ENCODE results near the gene TRMT5. TPM values are rescaled to one million over a fixed set of nuclear protein-coding genes. Genes with fewer than 3 reads are reported as not detected.

The TRMT5 gene
- total RNA-seq, 2 donors from 2014 or later = 12.5 to 12.9 TPM

GRCh38 chr14:60971271-60971670 lies 9.6 kb downstream of the TRMT5 start:
- DNase-seq (ENCODE audit: low spot score in 2 of 2) (no peak), ATAC-seq (no peak)

GRCh38 chr14:60970146-60970545 lies 10.7 kb downstream of the TRMT5 start:
- Mint-ChIP-seq H3K36me3 (peaks cover 4 to 11% of the 10 kb centered on the region in 2 donors), H3K27ac (no peak overlapping the region), H3K9me3 (no peaks in the 10 kb centered on the region)
- no peak for DNase-seq (ENCODE audit: low spot score in 2 of 2)
- no peak for ATAC-seq

More at GRCh38 chr14:60971271-60971670, 9.6 kb downstream of the TRMT5 start:
- Mint-ChIP-seq H3K27ac (no peak overlapping the region), H3K36me3 (peaks cover 4 to 14% of the 10 kb centered on the region in 2 donors), H3K9me3 (no peaks in the 10 kb centered on the region)

GRCh38 chr14:60968671-60969070 lies 12.2 kb downstream of the TRMT5 start:
- H3K27ac Mint-ChIP-seq = no peak overlapping the region
- peaks cover 0 to 5% of the 10 kb centered on the region in 2 donors for H3K36me3 Mint-ChIP-seq
- H3K9me3 Mint-ChIP-seq = no peaks in the 10 kb centered on the region
- DNase-seq (ENCODE audit: low spot score in 2 of 2) (no peak), ATAC-seq (no peak)

GRCh38 chr14:60968099-60968498 lies 12.8 kb downstream of the TRMT5 start:
- H3K36me3 Mint-ChIP-seq = peaks cover 0 to 2% of the 10 kb centered on the region in 2 donors
- no peaks in the 10 kb centered on the region for H3K9me3 Mint-ChIP-seq
- no peak overlapping the region for H3K27ac Mint-ChIP-seq
- ATAC-seq = no peak
- no peak for DNase-seq (ENCODE audit: low spot score in 2 of 2)

- Mint-ChIP-seq H3K36me3 (peaks cover 0 to under 1% of the 10 kb centered on the region in 2 donors), H3K9me3 (peaks cover 0 to 2% of the 10 kb centered on the region in 2 donors), H3K27ac (no peak overlapping the region)
- peak in 1 of 2 donors; percentile 11 for DNase-seq (ENCODE audit: low spot score in 2 of 2)
- peak; percentile 64 to 97 for ATAC-seq
Measured at GRCh38 chr14:60965402-60965801, 15.5 kb downstream of the TRMT5 start.

- peak in 1 of 2 donors; percentile 55 for ATAC-seq
Measured at GRCh38 chr14:60964904-60965303, 16.0 kb downstream of the TRMT5 start.

GRCh38 chr14:60963761-60964160 lies 17.1 kb downstream of the TRMT5 start:
- peaks cover 9 to 17% of the 10 kb centered on the region in 2 donors for H3K36me3 Mint-ChIP-seq
- ATAC-seq = no peak
- peak overlapping the region in 1 of 2 donors; percentile 60 for H3K27ac Mint-ChIP-seq
- DNase-seq (ENCODE audit: low spot score in 2 of 2) = no peak
- H3K9me3 Mint-ChIP-seq = peaks cover 6 to 9% of the 10 kb centered on the region in 2 donors

More at GRCh38 chr14:60964904-60965303, 16.0 kb downstream of the TRMT5 start:
- Mint-ChIP-seq H3K9me3 (peaks cover 0 to 4% of the 10 kb centered on the region in 2 donors), H3K36me3 (peaks cover 0 to 5% of the 10 kb centered on the region in 2 donors), H3K27ac (peak overlapping the region in 1 of 2 donors; percentile 36)
- no peak for DNase-seq (ENCODE audit: low spot score in 2 of 2)

GRCh38 chr14:60958146-60958545 lies 22.7 kb downstream of the TRMT5 start:
- no peak overlapping the region for H3K27ac Mint-ChIP-seq
- DNase-seq (ENCODE audit: low spot score in 2 of 2) (no peak), ATAC-seq (no peak)
- H3K36me3 Mint-ChIP-seq = peaks cover 37 to 41% of the 10 kb centered on the region in 2 donors
- peaks cover 29 to 30% of the 10 kb centered on the region in 2 donors for H3K9me3 Mint-ChIP-seq

GRCh38 chr14:60956632-60957031 lies 24.2 kb downstream of the TRMT5 start:
- no peak for DNase-seq (ENCODE audit: low spot score in 2 of 2)
- peaks cover 37 to 41% of the 10 kb centered on the region in 2 donors for H3K36me3 Mint-ChIP-seq
- peak overlapping the region in 1 of 2 donors; percentile 37 for H3K27ac Mint-ChIP-seq
- ATAC-seq = peak in 1 of 2 donors; percentile 83
- peaks cover 29 to 30% of the 10 kb centered on the region in 2 donors for H3K9me3 Mint-ChIP-seq

- Mint-ChIP-seq H3K27ac (peak overlapping the region in 1 of 2 donors; percentile 37), H3K9me3 (peaks cover 29 to 30% of the 10 kb centered on the region in 2 donors), H3K36me3 (peaks cover 37 to 41% of the 10 kb centered on the region in 2 donors)
- peak in 1 of 2 donors; percentile 90 for ATAC-seq
- DNase-seq (ENCODE audit: low spot score in 2 of 2) = no peak
Measured at GRCh38 chr14:60956202-60956601, 24.7 kb downstream of the TRMT5 start.

GRCh38 chr14:60951776-60952435 lies 29.0 kb downstream of the TRMT5 start:
- no peak for ATAC-seq
- no peak overlapping the region for H3K27ac Mint-ChIP-seq
- H3K36me3 Mint-ChIP-seq = peaks cover 7 to 20% of the 10 kb centered on the region in 2 donors
- DNase-seq (ENCODE audit: low spot score in 2 of 2) = no peak
- H3K9me3 Mint-ChIP-seq = peaks cover 12 to 16% of the 10 kb centered on the region in 2 donors

- no peak for ATAC-seq
- DNase-seq (ENCODE audit: low spot score in 2 of 2) = no peak
- peaks cover 5 to 11% of the 10 kb centered on the region in 2 donors for H3K36me3 Mint-ChIP-seq
- no peaks in the 10 kb centered on the region for H3K9me3 Mint-ChIP-seq
- peak overlapping the region in 1 of 2 donors; percentile 29 for H3K27ac Mint-ChIP-seq
Measured at GRCh38 chr14:60946773-60947172, 34.1 kb downstream of the TRMT5 start.

- peak overlapping the region; percentile 29 to 32 for H3K27ac Mint-ChIP-seq
- ATAC-seq (peak; percentile 66 to 90), DNase-seq (ENCODE audit: low spot score in 2 of 2) (no peak)
- peaks cover 5 to 11% of the 10 kb centered on the region in 2 donors for H3K36me3 Mint-ChIP-seq
- no peaks in the 10 kb centered on the region for H3K9me3 Mint-ChIP-seq
Measured at GRCh38 chr14:60945984-60946383, 34.9 kb downstream of the TRMT5 start.

- DNase-seq (ENCODE audit: low spot score in 2 of 2) (no peak), ATAC-seq (no peak)
- Mint-ChIP-seq H3K36me3 (peaks cover 5 to 11% of the 10 kb centered on the region in 2 donors), H3K9me3 (no peaks in the 10 kb centered on the region), H3K27ac (no peak overlapping the region)
Measured at GRCh38 chr14:60944204-60944603, 36.7 kb downstream of the TRMT5 start.

- Mint-ChIP-seq H3K27ac (no peak overlapping the region), H3K36me3 (peaks cover 5 to 11% of the 10 kb centered on the region in 2 donors), H3K9me3 (no peaks in the 10 kb centered on the region)
- DNase-seq (ENCODE audit: low spot score in 2 of 2) = no peak
- no peak for ATAC-seq
Measured at GRCh38 chr14:60943637-60944032, 37.2 kb downstream of the TRMT5 start.

- no peak overlapping the region for H3K27ac Mint-ChIP-seq
- no peak for DNase-seq (ENCODE audit: low spot score in 2 of 2)
- ATAC-seq = no peak
- H3K36me3 Mint-ChIP-seq = peaks cover 7 to 8% of the 10 kb centered on the region in 2 donors
- H3K9me3 Mint-ChIP-seq = peaks cover 0 to 6% of the 10 kb centered on the region in 2 donors
Measured at GRCh38 chr14:60935319-60935718, 45.6 kb downstream of the TRMT5 start.

GRCh38 chr14:60933920-60934655 lies 46.8 kb downstream of the TRMT5 start:
- H3K27ac Mint-ChIP-seq = peak overlapping the region in 1 of 2 donors; percentile 37

More at GRCh38 chr14:60933920-60934655, 46.8 kb downstream of the TRMT5 start:
- no peak for DNase-seq (ENCODE audit: low spot score in 2 of 2)
- H3K9me3 Mint-ChIP-seq = peaks cover 0 to 6% of the 10 kb centered on the region in 2 donors
- ATAC-seq = no peak
- peaks cover 7 to 8% of the 10 kb centered on the region in 2 donors for H3K36me3 Mint-ChIP-seq
